ENCODE measurements around the gene RAB27B. TPM values are rescaled to one million over a fixed set of nuclear protein-coding genes. Genes with fewer than 3 reads are reported as not detected.
"Not testable (repeated sequence)": the region's sequence is repeated elsewhere in the genome, so short reads cannot be mapped to it uniquely, and the experiment has no call there.

The RAB27B gene
- total RNA-seq, 1 donor from 2014 or later: 3.7 TPM

- no peak for DNase-seq
Observed at GRCh38 chr18:54815086-54815485, 13.2 kb upstream of the RAB27B start.

GRCh38 chr18:54820785-54821275 is 7.4 kb upstream of the RAB27B start:
- not testable (repeated sequence) for DNase-seq

- DNase-seq: no peak
Observed at GRCh38 chr18:54822872-54823845, 5.1 kb upstream of the RAB27B start.

GRCh38 chr18:54824761-54825160 is 3.5 kb upstream of the RAB27B start:
- no peak for DNase-seq

DNA sequence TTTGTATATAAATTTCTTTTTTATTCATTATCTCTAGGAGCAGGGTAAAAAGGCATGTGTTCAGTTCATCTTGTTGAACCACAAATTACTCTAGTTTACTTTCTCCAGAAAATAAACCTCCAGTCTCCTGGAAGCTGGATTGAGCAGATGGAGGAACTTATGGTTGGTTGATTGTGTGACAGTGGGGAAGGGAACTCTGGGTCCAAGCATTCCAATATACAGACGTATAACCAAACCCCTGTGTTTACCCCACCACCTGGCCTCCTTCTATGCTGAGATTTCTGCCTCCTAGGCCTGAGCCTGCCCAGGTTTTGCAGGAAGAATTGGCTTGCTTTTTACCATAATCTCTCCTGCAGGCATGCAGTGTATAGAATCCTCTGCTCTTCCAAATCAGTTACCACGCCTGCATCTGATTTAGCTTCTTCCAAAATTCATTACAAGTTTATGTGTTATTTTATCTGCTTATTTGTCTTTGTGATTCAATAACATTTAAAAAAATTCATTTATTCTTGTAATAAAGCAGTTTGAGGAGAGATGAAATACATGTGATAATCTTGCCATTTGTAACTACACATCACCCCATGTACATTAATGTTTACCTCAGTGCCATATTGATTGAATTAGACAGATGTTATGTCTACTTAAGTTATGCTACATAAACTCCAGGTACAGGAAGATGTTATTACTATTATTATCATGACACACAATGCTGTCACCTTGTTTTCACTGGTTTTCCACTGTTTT is 2.5 kb upstream of the RAB27B start:
- no peak for DNase-seq

GRCh38 chr18:54828986-54829385 is 709 bp downstream of the RAB27B start:
- DNase-seq: no peak

- DNase-seq: peak; percentile 36
Observed at GRCh38 chr18:54829856-54830255, 1.6 kb downstream of the RAB27B start.

DNA sequence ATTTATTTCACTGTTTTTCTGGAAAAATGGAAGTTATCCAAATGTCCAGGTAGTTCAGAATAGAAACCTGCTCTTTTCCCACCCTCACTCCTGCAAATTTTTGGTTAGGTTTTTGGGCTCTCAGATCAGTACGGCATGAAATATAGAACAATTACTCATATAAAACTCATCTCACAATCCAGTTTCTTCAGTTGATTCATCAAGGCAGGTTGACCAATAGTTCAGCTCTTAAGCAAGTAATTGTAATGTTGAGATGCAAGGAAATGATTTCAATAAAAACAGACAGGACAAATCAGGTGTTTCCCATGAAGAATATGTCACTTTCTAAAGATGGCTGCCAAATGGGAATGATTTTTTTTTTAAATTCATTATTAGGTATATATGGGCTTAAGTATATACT is 2.0 kb downstream of the RAB27B start:
- DNase-seq: no peak

DNA sequence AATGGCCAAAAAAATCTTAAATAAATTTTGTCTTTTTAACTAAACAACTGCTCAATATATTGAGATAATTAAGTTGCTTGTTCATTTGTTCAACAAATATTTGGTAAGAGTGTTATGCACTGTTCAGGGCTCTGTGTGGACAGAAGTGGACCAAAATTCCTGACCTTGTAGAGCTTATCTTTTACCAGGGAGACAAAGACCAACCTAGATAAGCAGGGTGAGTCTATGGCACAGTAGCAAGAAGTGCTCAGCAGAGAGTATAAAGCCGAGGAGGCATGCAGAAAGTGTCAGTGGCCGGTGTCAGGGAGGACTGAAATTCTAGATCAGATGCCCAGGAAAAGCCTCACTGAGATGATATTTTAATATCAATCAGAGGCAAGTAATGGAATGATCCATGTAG is 2.6 kb downstream of the RAB27B start:
- DNase-seq: no peak

DNA sequence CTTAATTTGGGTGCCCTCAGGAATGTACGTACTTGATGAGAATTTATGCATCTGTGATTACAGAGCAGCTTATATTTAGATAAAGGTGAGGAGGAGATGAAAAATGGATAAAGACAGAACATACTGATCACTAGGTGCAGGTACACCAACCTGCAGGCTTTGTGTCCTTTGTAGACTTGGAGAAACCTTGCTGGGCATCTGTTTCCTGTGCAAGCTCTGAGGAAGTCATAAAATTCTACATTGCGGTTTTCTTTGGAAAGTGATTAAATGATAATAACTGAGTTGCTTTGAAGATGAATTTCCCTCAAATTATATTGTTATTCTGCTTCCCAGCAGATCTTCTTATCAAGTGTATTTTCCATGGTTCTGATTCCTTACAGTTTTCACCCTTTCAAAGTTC is 7.7 kb downstream of the RAB27B start:
- no peak for DNase-seq

- DNase-seq: no peak
Observed at GRCh38 chr18:54843314-54843713, 15.0 kb downstream of the RAB27B start.

DNA sequence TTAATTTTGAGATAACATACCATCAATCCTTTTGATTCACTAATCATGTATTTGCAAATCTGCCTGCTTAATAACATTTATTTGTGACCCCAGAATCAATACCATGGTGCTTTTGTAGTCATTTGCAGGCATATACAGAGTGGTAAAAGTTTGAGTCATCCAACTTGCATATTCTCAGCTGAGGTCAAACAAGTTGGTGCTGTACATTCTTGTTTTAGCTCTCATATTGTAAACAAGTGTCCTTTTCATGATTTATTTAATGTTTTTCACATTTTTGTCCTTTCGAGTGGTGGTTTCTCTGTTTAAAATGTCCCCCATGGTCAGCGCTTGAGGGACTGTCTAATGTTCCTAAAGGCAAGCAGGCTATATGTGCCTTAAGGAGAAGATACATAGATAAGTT is 17.5 kb downstream of the RAB27B start:
- no peak for DNase-seq

GRCh38 chr18:54848121-54848520 is 19.8 kb downstream of the RAB27B start:
- DNase-seq: no peak

GRCh38 chr18:54849683-54850082 is 21.4 kb downstream of the RAB27B start:
- DNase-seq: no peak

DNA sequence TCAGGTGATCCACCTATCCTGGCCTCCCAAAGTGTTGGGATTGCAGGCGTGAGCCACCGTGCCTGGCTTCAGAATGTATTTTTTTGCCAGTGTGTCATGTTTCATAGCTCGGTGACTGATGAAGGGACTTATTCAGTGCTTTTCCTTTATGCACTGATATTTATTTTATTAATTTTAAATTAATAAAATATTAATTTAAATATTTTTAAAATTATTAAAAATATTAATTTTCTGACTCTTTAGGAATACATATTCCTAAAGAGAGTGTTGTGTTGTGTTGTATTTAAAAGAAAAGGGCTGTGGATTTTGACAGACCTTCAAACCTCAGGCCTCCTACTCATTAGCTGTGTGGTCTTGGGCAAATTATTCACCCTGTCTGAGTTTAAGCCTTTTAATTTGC is 22.3 kb downstream of the RAB27B start:
- no peak for DNase-seq

- no peak for DNase-seq
Observed at GRCh38 chr18:54852780-54853675, 24.8 kb downstream of the RAB27B start.

GRCh38 chr18:54855050-54855449 is 26.8 kb downstream of the RAB27B start:
- DNase-seq: not testable (repeated sequence)

DNA sequence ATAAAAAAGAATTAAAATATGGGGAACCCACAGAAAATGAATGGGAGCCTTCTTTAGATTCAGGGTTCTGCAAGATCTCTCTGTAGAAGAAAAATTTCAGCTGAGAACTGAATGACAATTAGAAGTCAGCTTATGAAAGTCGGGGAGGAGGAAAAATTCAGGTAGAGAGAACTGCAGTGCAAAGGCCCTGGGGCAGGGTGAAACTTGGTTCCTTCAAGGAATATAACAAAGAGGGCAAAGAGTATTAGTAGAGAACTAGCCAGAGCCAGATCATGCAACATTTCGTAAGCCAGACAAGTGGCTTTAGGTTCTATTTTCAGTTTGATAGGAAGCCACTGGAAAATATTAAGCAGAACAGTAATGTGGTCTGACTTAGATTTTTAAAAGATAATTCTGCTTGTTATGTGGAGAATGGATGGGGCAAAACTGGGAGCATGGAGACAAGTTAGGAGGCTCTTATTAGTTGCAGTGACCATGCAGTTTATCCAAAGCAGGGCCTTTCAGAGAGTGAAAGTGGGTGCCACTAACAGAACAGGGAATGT is 27.9 kb downstream of the RAB27B start:
- DNase-seq: no peak

- no peak for DNase-seq
Observed at GRCh38 chr18:54857499-54857898, 29.2 kb downstream of the RAB27B start.

GRCh38 chr18:54859667-54860421 is 31.6 kb downstream of the RAB27B start:
- DNase-seq: no peak

DNA sequence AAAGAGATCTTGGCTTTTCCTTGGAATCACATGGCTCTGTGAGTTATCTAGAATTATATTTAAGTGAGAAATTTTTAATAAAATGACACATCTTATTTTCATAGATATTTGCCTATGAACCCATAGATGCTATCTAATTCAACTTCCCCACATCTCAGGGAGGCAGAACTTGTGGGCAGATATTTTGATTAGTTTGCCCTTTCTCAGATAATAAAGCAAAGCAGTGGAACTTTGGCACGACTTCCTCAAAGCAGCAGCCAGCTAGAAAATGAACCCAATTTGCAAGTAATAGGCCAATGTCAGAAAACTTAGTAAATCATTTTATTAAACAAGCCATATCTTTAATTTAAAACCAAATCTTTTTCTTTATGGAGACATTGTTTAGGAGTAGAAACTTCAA is 32.7 kb downstream of the RAB27B start:
- DNase-seq: no peak

All from tongue (tissue), 2 donors.